ENCODE data around the gene MYO5B.

DNA sequence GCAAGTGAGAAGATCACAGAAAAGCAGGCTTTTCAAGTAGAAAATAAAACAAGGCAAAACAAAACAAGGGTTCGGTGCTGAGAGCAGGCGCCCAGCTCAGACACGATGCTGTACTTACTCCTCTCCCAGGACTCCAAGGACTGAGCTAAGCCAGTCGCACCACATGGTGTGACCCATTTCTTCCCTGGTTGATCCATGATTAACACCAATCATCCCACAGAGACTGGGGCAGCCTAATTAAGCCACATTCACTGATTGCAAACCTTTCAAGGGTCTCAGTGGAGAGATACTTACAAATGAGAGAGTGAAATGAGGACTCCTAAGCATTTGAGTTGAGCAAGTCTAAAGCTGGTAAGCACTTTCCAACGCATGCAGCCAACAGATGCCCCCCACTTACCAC is 155.2 kb downstream of the MYO5B start:
- TF ChIP-seq, protein P1, sequence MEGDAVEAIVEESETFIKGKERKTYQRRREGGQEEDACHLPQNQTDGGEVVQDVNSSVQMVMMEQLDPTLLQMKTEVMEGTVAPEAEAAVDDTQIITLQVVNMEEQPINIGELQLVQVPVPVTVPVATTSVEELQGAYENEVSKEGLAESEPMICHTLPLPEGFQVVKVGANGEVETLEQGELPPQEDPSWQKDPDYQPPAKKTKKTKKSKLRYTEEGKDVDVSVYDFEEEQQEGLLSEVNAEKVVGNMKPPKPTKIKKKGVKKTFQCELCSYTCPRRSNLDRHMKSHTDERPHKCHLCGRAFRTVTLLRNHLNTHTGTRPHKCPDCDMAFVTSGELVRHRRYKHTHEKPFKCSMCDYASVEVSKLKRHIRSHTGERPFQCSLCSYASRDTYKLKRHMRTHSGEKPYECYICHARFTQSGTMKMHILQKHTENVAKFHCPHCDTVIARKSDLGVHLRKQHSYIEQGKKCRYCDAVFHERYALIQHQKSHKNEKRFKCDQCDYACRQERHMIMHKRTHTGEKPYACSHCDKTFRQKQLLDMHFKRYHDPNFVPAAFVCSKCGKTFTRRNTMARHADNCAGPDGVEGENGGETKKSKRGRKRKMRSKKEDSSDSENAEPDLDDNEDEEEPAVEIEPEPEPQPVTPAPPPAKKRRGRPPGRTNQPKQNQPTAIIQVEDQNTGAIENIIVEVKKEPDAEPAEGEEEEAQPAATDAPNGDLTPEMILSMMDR (IDR thresholded peaks at IDR 0.05) = no peak
- no peak for TF ChIP-seq POLR2A (IDR thresholded peaks at IDR 0.05; ENCODE audit: low read depth)
- no peak for TF ChIP-seq EP300 (IDR thresholded peaks at IDR 0.05)

All from esophagus muscularis mucosa (tissue), 4 donors.